GM21786 (cell line): Measurements from ENCODE around the gene CRADD.

Experiments
- ATAC-seq: cut with Tn5 transposase; IDR thresholded peaks from one replicate; pipeline ENCODE4 v1.9.1; 2021; ENCODE audit not compliant: unreplicated experiment

Gene CRADD

DNA sequence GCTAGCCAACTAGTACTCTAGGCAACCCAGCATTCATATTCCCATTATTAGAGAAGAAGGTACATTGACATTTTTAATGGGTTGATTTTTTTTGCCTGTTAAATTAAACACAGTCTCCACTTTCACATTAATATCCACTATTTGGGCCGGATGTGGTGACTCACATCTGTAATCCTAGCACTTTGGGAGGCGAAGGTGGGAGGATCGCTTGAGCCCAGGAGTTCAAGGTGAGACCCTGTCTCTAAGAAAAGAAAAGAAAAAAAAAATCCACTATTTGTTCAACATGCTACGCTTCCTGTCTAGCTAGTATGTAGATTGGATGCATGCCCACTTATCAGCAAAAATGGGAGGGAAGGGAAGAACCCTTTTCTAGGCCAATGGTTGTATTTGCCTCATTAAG, 7.1 kb upstream of the CRADD start:
- no peak for ATAC-seq

DNA sequence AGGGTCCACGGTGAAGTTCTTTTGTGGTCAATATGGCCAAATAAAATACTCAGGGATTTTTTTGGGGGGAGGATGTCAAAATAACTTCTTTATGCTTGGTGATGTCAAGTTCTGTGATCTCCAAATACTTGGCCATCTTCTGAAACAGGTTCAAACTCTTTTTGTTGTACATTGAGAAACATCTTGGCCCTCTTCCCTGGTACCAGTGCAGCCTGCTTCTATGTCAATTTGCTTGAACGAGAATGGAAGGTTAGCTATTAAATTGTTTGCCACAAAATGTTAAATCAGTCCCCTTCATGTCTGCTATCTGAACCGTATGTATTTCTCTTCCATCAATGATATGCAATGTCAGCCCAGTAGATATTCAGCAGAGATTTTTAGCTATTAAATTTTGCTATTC, 6.1 kb upstream of the CRADD start:
- no peak for ATAC-seq

DNA sequence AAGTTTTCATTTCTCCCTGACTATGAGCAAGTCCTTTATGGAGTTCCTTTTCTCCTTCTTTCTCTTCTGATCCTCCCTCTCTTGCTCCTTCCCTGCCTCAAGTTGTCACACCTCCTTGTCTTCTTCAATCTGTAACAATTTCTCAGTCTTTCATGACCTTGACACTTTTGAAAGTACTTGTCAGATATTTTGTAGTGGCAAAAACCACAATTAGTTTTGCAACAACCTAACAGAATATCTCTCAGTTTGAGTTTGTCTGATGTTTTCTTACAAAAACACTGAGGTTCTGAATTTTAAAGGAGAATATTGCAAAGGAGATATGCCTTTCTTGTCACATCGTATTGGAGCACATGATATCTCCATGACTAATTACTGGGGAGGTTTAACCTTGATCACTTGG, 4.1 kb upstream of the CRADD start:
- ATAC-seq: no peak

DNA sequence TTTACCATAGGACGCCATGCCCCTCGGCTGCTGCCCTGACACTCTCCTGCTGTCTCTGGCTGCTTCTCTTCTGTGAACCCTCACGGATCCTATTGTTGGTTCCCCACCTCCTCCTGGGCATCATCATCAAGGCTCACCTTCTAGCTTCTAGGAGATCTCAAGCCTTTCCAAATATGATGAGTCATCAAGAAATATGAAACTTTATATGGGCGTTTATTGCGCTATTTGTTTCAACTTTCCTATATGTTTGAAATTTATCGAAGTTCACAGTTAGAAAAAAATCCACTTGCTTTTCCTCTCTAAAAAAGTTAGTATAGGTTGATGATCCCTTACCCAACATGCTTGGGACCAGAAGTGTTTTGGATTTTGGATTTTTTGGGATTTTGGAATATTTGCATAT, 2.8 kb upstream of the CRADD start:
- no peak for ATAC-seq

DNA sequence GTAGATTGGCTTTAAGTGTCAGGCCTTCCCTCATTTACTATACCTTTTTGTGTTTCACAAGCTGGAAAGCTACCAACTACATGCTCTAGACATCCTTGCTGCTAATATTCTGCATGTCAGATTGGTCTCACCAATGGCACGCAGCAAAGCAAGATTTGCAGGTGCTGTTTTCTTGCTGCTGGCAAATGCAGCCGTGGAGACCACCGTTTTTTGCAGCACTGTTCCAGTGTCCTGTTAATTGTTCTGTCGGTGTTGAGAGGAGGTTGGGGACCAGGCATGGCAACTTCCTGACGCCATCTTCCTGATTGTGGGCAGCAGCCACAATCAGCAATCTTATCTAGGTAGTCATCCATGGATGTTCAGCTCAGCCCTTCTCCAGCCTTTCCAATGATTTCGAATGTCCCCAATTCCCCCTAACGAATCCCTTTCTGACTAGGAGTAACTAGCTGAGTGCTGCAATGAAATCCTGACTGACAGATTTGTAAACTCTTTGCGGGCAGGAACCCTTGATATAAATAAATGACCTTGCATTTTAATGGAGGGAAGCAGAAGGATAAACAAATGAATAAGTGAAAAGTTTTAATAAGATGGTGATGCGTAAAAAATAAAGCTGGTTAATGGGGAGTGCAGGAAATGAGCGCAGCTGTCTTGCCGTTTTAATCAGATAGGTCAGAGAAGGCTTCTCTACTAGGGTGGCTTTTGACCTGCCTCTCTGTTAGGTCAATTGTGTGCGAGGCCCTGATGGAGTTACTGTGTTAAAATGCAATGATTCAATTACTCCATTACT, 574 bp upstream of the CRADD start:
- ATAC-seq: no peak

DNA sequence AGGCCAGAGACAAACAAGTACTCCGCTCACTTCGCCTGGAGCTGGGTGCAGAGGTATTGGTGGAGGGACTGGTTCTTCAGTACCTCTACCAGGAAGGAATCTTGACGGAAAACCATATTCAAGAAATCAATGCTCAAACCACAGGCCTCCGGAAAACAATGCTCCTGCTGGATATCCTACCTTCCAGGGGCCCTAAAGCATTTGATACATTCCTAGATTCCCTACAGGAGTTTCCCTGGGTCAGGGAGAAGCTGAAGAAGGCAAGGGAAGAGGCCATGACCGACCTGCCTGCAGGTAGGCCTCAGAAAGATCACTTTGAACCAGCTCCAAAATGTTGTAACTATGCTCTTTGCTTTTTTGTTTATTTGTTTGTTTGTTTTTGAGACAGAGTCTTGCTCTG, 1.6 kb downstream of the CRADD start:
- ATAC-seq: no peak

DNA sequence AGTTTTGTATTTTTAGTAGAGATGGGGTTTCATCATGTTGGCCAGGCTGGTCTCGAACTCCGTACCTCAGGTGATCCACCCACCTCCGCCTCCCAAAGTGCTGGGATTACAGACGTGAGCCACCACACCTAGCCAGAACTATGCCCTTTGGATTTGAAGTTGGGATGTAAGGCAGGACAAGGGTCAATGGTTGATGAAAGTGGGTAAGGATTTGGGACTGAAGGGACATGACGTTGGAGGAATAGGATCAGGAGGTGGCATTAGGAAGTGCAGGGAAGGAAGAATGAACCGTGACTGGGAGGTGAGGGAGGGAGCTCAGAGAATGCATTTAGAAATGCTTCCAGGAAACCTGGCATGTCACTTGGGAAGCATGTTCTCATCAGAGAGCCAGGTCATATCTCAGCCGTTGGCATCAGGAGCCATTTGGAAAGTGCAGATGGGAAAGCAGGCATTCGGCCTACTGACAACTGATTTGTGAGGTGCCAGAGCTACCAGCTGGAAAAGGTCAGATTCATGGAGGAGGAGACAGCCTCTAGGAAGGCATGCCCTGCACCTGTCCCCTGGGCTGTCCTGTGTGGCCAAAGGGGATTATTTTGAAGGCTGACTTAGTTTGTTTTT, 2.2 kb downstream of the CRADD start:
- ATAC-seq: no peak

DNA sequence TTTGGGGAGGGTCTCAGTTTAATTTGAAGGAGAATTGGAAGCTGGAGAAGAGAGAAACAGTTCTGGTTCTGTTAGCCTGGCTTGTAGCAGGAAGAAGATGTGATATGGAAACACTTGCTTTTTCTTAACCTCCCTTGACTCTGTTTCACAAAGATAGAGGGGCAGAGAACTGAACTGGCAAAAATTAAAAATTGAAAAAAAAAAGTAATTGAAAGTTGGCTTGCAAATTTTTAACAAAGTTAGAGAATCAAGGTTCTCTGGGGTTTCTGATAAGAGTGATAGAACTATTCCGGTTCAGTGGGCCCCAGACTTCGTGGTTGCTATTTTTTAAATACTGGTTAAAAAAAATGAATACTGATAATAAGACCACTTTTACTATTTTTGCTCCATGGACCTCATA, 2.8 kb downstream of the CRADD start:
- no peak for ATAC-seq

DNA sequence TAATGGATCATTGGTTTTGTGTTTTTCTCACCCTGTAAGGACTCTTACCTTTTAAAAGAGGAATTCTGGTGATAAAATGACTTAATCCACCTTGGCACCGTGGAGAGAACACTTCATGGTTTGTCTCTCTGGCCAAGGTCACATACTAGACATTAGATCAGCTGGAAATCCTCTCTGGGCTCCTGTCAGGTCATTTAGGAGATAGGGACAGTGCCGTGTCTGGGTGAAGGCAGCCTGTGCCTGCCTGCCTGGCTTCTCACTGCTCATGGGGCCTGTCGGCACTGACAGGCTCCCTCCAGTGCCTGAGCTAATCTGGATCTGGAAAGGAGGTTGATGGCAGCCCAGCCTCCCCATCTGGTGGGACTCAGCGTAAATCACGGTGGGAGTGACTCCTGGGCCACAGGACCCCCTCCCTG, 5.7 kb downstream of the CRADD start:
- ATAC-seq: no peak

DNA sequence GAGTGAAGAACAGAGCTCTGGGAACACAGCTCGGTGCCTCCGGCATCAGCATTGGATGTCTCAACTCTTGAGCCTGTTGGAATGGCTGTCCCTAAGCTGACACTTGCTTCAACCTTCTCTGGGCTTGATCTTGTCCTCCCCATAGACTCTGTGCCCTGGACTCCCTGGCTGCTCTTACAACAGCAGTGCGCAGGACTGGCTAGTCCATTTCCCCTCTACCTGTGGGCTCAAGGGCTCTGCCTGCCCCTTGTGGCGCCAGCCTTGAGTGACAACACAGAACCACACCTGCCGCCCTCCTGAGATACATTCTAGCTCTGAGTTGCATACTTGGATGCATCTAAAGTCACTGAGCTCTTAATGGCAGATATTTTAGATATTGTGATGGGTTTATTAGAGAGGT, 6.2 kb downstream of the CRADD start:
- ATAC-seq: no peak

DNA sequence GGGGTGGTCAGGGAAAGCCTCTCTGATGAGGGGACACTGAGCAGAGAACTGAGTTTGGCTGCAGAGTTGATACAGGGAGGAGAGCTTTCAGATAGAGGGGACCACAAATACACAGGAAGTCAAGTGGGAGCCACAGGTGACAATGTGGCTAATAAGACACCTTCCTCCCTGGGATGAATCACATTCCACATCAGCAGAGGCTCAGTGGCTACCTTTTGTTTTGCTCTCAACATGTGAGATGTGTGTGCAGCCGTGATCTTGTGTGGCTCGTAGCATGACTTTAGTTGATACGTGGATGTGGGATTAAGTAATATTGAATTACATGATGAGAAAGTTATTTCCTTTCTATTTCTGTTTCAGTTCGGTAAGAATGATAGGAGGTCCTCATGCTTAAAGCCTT, 7.5 kb downstream of the CRADD start:
- ATAC-seq: no peak

DNA sequence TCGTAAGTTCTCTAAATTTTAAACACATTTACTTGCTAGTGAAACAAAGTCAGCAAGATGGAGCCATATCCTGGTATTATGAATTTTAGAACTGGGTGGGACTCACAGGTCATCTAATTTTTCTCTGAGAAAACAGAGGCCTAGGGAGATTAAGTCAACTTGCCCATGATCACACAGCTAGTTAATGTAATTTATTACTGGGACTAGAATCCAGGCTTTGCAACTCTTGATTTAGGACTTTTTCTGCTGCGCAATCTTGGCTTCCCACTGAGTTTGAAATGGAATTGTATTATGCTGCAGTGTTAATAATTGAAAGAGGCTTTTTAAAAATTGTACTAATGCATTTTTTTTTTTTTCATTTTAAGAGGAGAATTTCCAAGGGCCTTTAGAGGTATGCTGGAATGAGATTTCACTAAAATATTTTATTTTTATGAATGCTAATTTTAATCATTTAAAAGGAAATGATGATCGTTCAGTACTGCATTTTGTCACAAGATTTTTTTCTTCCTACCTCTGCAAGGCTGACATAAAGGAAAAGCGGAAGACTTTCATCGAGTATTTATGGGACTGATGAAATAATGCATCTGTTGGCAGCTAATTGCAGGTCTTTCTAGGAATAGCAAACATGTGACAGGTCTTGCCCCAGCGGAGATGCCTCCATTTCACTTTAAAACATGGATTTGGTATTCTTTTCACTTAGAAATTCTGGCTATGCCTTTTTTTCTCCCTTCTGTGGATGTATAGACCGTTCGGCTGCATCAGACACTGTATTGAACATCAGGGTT, 9.6 kb downstream of the CRADD start:
- no peak for ATAC-seq

DNA sequence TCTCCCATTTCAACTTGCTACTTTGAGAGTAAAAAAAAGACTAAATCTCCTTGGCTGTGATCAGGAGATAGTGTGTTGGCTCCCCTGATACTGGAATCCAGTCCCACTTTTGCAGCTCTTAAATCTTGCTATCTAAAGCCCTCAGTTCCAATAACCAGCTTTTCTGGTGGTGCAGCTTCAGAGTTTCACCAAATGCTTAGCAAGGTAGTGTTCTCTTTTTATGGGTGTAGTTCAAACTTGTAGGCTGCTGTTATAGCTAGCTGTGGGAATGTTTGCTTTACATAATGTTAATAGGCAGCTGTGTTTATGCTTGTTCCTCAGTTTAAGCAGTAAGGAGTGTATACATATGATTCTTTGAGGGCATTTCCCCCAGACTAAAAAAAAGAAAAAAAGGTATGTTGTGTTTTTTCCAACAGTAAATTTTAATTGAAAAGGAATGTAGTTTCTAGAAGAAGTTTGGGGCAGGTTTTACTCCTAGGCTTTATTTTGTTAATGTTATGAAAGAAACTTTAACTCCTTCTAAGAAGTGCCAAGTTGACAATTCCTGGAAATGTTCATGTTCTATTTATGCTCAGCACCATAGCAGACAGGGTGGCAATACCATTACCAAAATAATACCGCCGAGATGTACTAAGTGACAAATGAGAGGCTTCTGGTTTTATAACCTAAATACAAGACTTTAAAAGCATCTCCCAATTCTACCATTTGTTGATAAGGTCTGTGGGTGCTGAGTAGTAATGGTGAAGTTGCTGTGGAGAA, 12.1 kb downstream of the CRADD start:
- no peak for ATAC-seq

DNA sequence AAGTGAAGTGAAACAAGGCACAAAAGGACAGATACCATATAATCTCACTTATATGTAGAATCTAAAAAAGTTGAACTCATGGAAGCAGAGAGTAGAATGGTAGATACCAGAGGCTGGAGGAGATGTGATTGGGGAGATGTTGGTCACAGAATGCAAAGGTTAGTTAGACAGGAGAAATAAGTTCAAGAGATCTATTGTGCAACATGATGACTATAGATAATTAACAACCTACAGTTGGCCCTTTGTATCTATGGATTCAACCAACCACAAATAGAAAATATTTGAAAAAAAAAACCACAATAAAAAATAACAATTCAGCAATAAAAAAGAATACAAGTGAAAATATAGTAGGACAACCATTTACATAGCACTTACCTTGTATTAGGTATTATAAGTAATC, 19.3 kb downstream of the CRADD start:
- no peak for ATAC-seq

DNA sequence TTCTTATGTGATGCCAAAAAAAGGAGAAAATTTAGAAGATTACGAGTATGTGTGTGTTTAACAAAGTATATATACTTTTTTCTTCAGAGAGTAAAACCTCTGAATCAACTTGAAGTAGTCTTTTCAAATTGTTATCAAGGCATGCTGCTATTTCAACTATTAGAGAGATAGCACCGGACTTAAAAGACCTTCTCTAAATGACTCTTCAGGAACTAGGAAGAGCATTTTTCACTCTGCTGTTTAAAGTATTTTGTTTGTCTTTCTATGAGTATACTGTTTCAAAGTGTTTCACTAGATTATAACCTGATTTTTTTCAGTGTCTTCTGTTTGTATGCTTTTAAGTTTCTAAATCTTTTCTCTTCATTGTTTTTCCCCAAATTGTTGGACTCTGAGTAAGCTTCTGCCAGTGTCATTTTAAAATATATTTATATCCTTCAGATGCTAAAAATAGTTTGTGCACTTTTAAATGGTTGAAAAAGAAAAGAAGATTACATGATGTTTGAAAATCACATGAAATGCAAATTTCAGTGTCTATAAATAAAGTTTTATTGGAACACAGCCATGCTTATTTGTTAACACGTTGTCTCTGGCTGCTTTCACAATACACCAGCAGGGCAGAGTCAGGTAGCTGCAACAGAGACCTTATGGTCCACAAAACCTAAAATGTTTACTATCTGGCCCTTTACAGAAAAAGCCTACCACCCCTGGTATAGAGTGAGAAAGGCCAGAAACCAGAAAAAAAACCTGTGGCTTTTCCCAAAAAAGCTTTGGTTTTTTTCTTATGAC, 21.3 kb downstream of the CRADD start:
- no peak for ATAC-seq

DNA sequence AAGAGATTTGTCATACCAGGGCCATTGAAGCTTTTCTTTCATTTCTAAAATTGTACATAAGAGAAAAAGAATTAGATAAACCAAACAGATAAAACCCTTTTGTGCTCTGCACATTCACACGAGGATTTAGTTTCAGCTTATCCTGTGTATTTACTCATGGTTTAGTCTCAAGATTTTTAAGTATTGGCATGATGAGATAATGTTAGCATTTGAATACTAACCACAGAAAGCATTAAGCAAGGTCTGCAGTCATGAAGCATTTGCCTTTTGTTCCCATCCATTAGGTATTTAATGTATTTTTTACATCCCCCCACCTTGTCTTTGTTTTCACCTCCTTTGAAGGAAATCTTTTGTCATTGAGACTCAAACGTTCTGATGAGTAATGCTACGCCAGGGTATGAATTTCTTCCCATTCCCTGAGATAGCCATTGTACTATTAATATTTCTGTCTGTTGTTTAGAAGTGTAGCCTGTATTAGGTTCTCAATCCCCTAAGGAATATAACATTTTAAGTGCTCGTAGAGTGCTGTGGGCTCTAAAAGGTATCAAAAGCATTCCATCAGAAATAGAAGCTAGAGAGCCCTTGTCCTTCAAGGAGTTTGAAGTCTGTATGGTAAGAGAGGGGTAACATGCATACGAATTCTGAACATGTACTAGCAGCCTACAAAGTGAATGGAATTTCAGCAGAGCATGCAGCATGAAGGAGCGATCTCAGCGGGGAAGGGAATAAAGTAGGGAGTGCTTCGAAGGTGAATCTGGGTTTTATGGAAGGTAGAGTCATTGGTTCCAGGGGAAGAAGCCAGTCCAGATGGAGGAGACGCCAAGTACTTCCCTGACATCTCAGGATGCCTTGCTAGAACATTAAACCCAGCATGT, 22.3 kb downstream of the CRADD start:
- no peak for ATAC-seq

DNA sequence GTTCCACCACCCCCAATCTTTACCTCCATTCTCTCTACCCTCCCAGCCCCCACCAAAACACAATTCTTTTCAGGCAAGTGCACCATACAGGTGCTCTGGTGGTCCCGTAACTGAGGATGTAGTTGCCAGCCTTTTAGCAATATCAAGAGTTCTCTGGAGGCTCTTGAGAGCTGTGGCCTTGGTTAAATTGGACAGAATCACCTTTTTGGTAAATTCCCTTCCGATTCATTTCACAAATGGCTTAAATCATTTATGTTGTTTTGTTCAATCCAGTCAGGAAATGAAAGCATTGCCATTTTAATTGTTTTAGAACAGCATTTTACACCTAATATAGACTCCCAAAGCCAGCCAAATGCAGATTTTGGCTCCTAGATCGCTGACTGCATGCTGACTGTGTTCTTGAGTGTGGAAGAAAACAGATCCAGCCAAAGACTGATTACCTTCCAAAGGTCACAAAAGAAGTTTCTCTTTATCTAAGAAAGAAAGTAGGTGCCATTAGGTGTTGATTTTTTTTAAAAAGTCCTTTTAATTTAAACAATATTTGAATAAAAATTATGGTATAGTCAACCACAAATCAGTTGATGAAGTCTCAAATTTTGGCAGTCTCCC, 25.6 kb downstream of the CRADD start:
- no peak for ATAC-seq

DNA sequence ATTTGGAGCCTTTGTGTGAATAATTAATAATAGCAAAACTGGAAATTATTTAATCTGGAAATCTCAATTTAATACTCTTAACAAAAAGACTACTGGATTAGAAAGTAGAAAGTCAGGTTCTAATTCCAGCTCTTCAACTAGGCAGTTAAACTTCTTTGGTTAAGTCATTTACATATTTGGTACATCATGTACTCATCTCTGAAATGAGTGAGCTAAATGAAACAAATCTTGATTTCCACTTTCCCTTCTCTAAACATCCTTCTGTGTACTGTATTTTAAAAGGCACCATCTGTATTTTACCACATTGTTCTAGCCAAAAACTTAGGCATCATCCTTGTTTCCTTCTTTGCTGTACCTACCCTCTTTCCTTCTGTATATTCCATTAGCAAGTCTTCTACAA, 26.9 kb downstream of the CRADD start:
- ATAC-seq: peak; percentile 56

DNA sequence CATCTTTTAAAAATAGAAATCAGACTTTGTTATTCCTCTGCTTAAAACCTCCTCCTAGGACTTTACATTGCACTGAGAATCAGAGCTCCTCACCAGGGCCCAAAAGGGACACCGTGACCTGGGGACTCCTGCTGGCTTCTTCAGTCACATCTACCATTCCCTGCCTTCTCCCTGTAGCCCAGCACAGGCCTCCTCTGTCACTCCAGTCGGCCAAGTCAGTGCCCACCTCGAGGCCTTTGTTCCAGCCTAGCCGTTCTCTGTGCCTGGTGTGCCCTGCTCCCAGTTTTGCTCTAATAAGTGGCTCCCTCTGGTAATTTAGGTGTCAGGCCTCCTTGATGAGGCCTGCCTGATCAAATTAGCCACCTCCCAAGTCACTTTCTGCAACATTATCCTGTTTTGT, 27.4 kb downstream of the CRADD start:
- no peak for ATAC-seq
